GM23338 (cell line): ENCODE results near the gene HLA-C. TPM values are rescaled to one million over a fixed set of nuclear protein-coding genes. Genes with fewer than 3 reads are reported as not detected.

ENCODE experiments used
- ATAC-seq: fragments of 200-7000 bp; cut with Tn5 transposase; 3 replicates; pipeline ENCODE4 v1.9.1; 2020
- DNase-seq: peaks from one replicate; pipeline ENCODE4 v3.0.0-alpha.2; 2015; ENCODE audit warnings: low spot score
- H2AFZ ChIP-seq: fragments of 200-600 bp; sonication (generic); 2 replicates; pipeline ENCODE4 v1.8.0; 2016; ENCODE audit warnings: antibody characterized with exemption, mild to moderate bottlenecking, moderate library complexity
- H3F3A ChIP-seq: fragments of 200-600 bp; sonication (generic); replicated peaks from 2 replicates; pipeline ENCODE4 v1.8.0; 2017; ENCODE audit warnings: antibody characterized with exemption, mixed run types, low read depth
- H3K27ac ChIP-seq: fragments of 200-600 bp; sonication (generic); 2 replicates; pipeline ENCODE4 v1.6.1; 2016; ENCODE audit warnings: low read depth
- H3K27me3 ChIP-seq: fragments of 200-600 bp; sonication (generic); 2 replicates; pipeline ENCODE4 v1.8.0; 2016; ENCODE audit warnings: mild to moderate bottlenecking, mixed run types, moderate library complexity; ENCODE audit not compliant: insufficient read depth
- H3K36me3 ChIP-seq: fragments of 200-600 bp; sonication (generic); 2 replicates; pipeline ENCODE4 v1.8.0; 2016; ENCODE audit warnings: mild to moderate bottlenecking; ENCODE audit not compliant: insufficient read depth
- H3K4me1 ChIP-seq: fragments of 200-600 bp; sonication (generic); 2 replicates; pipeline ENCODE4 v1.8.0; 2016; ENCODE audit warnings: mild to moderate bottlenecking, moderate library complexity; ENCODE audit not compliant: insufficient read depth
- H3K4me2 ChIP-seq: fragments of 200-600 bp; sonication (generic); 2 replicates; pipeline ENCODE4 v1.7.1; 2017; ENCODE audit warnings: mixed run types
- H3K4me3 ChIP-seq: fragments of 200-600 bp; sonication (generic); 2 replicates; pipeline ENCODE4 v1.6.1; 2016; ENCODE audit warnings: mixed run types
- H3K79me2 ChIP-seq: fragments of 200-600 bp; sonication (generic); replicated peaks from 2 replicates; pipeline ENCODE4 v1.8.0; 2017; ENCODE audit warnings: mild to moderate bottlenecking; ENCODE audit not compliant: insufficient read depth
- H3K9me2 ChIP-seq: fragments of 200-600 bp; sonication (generic); 2 replicates; pipeline ENCODE4 v1.8.0; 2017; ENCODE audit not compliant: insufficient read depth
- H4K20me1 ChIP-seq: fragments of 200-600 bp; sonication (generic); replicated peaks from 2 replicates; pipeline ENCODE4 v1.8.0; 2017; ENCODE audit warnings: mild to moderate bottlenecking; ENCODE audit not compliant: insufficient read depth
- H3K27ac Mint-ChIP-seq: 2 replicates; pipeline ENCODE4 v1.8.0; 2020; ENCODE audit warnings: inconsistent platforms, mild to moderate bottlenecking, moderate library complexity, mixed read lengths
- H3K27me3 Mint-ChIP-seq: 3 replicates; pipeline ENCODE4 v1.8.0; 2022; ENCODE audit warnings: low read depth, mild to moderate bottlenecking, moderate library complexity, mixed read lengths, inconsistent platforms; ENCODE audit not compliant: insufficient read depth, poor library complexity
- H3K36me3 Mint-ChIP-seq: 3 replicates; pipeline ENCODE4 v1.8.0; 2021; ENCODE audit warnings: low read depth, mild to moderate bottlenecking, inconsistent platforms, moderate library complexity, mixed read lengths
- H3K4me1 Mint-ChIP-seq: 3 replicates; pipeline ENCODE4 v1.8.0; 2020; ENCODE audit warnings: mild to moderate bottlenecking, inconsistent platforms, mixed read lengths
- H3K4me3 Mint-ChIP-seq: 3 replicates; pipeline ENCODE4 v1.8.0; 2021; ENCODE audit warnings: moderate library complexity, mild to moderate bottlenecking, inconsistent platforms, mixed read lengths
- H3K9me3 Mint-ChIP-seq: 3 replicates; pipeline ENCODE4 v1.8.0; 2020; ENCODE audit warnings: moderate library complexity, mild to moderate bottlenecking, inconsistent platforms, mixed read lengths
- CREB1 ChIP-seq: fragments of 250-450 bp; sonication (Bioruptor Pico); IDR thresholded peaks from 2 replicates; pipeline ENCODE4 v1.5.0; 2020; ENCODE audit warnings: low read depth, mild to moderate bottlenecking, moderate library complexity
- ETS1 ChIP-seq: IDR thresholded peaks from 2 replicates; pipeline ENCODE4 v1.6.1; 2016; ENCODE audit warnings: antibody characterized with exemption
- EZH2phosphoT487 ChIP-seq: fragments of 200-600 bp; sonication (generic); IDR thresholded peaks from one replicate; pipeline ENCODE4 v1.8.1; 2018; ENCODE audit warnings: antibody characterized with exemption; ENCODE audit not compliant: unreplicated experiment
- JUNB ChIP-seq: IDR thresholded peaks from one replicate; pipeline ENCODE4 v1.6.1; 2016; ENCODE audit warnings: antibody characterized with exemption; ENCODE audit not compliant: unreplicated experiment
- NANOG ChIP-seq: IDR thresholded peaks from 2 replicates; pipeline ENCODE4 v1.6.1; 2016; ENCODE audit warnings: antibody characterized with exemption, borderline replicate concordance
- POLR2AphosphoS5 ChIP-seq: IDR thresholded peaks from 2 replicates; pipeline ENCODE4 v1.6.1; 2016; ENCODE audit warnings: antibody characterized with exemption, low read depth
- REST ChIP-seq: IDR thresholded peaks from one replicate; pipeline ENCODE4 v1.6.1; 2018; ENCODE audit warnings: antibody characterized with exemption; ENCODE audit not compliant: unreplicated experiment
- ZNF114 ChIP-seq: fragments of 250-450 bp; sonication (Bioruptor Pico); IDR thresholded peaks from 2 replicates; pipeline ENCODE4 v1.5.0; 2020; ENCODE audit warnings: mild to moderate bottlenecking, moderate library complexity
- ZNF331 ChIP-seq: fragments of 250-450 bp; sonication (Bioruptor Pico); IDR thresholded peaks from 2 replicates; pipeline ENCODE4 v1.5.0; 2020; ENCODE audit warnings: low read depth, mild to moderate bottlenecking, moderate library complexity
- polyA plus RNA-seq: library from polyadenylated mRNA; unstranded; fragments of >200 nt; fragmentation: Nextera tagmentation; extraction: Ambion mirVana; gene quantifications from 2 replicates; pipeline ENCODE4 v1.2.1, GENCODE V29; 2016
- total RNA-seq: library from RNA; depleted of rRNA; stranded (reverse); fragments of >200 nt; shearing (Covaris generic); gene quantifications from 2 replicates; pipeline ENCODE4 v1.2.3, GENCODE V29; 2014
- TF ChIP-seq, protein P1 (sequence below): fragments of 250-450 bp; sonication (Bioruptor Pico); IDR thresholded peaks from 2 replicates; pipeline ENCODE4 v1.5.0; 2020; ENCODE audit warnings: mild to moderate bottlenecking, moderate library complexity

HLA-C gene
- total and polyA plus RNA-seq, 2 experiments from 2014 or later: 73.1 to 116 TPM

DNA sequence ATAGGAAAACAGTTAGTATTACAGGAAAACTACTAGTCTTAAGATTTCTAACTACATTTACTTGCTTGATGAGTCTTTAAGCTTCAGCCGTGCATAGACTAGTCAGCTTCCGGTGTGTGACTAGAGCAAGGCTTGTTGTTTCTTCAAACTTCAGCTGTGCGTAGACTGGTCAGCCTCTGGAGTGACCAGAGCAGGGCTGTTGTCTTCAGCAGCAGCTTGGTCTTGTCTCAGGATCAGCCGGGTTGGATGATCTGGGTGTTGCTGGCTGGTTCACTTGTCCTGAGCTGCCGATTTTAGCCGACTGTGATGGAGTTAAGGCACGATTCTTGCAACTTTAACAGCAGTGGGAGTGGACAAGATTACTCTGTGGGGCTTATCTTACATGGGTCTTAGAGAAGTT lies 44.7 kb downstream of the HLA-C start (continued):
- no peak for TF ChIP-seq POLR2AphosphoS5

- Histone ChIP-seq H3K4me2 (no peak overlapping the region), H3K4me1 (no peaks in the 10 kb centered on the region), H3K27me3 (no peaks in the 10 kb centered on the region), H3K36me3 (no peaks in the 10 kb centered on the region), H3K27ac (no peak overlapping the region), H3F3A (no peaks in the 10 kb centered on the region), H3K9me2 (no peaks in the 10 kb centered on the region), H3K79me2 (no peaks in the 10 kb centered on the region), H3K4me3 (no peak overlapping the region), H4K20me1 (no peaks in the 10 kb centered on the region), H2AFZ (no peak overlapping the region)
- no peak for DNase-seq
- H3K4me1 Mint-ChIP-seq: no peaks in the 10 kb centered on the region
- H3K27me3 Mint-ChIP-seq: no peaks in the 10 kb centered on the region
- no peaks in the 10 kb centered on the region for H3K36me3 Mint-ChIP-seq
- no peak for ATAC-seq
- H3K9me3 Mint-ChIP-seq: no peaks in the 10 kb centered on the region
- no peak overlapping the region for H3K4me3 Mint-ChIP-seq
- H3K27ac Mint-ChIP-seq: no peak overlapping the region
- no peak for TF ChIP-seq JUNB
- TF ChIP-seq ZNF331 (CRISPR knock-in tag): no peak
- TF ChIP-seq, protein P1, sequence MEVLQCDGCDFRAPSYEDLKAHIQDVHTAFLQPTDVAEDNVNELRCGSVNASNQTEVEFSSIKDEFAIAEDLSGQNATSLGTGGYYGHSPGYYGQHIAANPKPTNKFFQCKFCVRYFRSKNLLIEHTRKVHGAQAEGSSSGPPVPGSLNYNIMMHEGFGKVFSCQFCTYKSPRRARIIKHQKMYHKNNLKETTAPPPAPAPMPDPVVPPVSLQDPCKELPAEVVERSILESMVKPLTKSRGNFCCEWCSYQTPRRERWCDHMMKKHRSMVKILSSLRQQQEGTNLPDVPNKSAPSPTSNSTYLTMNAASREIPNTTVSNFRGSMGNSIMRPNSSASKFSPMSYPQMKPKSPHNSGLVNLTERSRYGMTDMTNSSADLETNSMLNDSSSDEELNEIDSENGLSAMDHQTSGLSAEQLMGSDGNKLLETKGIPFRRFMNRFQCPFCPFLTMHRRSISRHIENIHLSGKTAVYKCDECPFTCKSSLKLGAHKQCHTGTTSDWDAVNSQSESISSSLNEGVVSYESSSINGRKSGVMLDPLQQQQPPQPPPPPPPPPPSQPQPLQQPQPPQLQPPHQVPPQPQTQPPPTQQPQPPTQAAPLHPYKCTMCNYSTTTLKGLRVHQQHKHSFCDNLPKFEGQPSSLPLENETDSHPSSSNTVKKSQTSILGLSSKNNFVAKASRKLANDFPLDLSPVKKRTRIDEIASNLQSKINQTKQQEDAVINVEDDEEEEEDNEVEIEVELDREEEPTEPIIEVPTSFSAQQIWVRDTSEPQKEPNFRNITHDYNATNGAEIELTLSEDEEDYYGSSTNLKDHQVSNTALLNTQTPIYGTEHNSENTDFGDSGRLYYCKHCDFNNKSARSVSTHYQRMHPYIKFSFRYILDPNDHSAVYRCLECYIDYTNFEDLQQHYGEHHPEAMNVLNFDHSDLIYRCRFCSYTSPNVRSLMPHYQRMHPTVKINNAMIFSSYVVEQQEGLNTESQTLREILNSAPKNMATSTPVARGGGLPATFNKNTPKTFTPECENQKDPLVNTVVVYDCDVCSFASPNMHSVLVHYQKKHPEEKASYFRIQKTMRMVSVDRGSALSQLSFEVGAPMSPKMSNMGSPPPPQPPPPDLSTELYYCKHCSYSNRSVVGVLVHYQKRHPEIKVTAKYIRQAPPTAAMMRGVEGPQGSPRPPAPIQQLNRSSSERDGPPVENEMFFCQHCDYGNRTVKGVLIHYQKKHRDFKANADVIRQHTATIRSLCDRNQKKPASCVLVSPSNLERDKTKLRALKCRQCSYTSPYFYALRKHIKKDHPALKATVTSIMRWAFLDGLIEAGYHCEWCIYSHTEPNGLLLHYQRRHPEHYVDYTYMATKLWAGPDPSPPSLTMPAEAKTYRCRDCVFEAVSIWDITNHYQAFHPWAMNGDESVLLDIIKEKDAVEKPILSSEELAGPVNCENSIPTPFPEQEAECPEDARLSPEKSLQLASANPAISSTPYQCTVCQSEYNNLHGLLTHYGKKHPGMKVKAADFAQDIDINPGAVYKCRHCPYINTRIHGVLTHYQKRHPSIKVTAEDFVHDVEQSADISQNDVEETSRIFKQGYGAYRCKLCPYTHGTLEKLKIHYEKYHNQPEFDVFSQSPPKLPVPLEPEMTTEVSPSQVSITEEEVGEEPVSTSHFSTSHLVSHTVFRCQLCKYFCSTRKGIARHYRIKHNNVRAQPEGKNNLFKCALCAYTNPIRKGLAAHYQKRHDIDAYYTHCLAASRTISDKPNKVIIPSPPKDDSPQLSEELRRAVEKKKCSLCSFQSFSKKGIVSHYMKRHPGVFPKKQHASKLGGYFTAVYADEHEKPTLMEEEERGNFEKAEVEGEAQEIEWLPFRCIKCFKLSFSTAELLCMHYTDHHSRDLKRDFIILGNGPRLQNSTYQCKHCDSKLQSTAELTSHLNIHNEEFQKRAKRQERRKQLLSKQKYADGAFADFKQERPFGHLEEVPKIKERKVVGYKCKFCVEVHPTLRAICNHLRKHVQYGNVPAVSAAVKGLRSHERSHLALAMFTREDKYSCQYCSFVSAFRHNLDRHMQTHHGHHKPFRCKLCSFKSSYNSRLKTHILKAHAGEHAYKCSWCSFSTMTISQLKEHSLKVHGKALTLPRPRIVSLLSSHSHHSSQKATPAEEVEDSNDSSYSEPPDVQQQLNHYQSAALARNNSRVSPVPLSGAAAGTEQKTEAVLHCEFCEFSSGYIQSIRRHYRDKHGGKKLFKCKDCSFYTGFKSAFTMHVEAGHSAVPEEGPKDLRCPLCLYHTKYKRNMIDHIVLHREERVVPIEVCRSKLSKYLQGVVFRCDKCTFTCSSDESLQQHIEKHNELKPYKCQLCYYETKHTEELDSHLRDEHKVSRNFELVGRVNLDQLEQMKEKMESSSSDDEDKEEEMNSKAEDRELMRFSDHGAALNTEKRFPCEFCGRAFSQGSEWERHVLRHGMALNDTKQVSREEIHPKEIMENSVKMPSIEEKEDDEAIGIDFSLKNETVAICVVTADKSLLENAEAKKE (CRISPR knock-in tag): no peak
Measured at GRCh38 chr6:31225735-31226134, 46.2 kb downstream of the HLA-C start.

DNA sequence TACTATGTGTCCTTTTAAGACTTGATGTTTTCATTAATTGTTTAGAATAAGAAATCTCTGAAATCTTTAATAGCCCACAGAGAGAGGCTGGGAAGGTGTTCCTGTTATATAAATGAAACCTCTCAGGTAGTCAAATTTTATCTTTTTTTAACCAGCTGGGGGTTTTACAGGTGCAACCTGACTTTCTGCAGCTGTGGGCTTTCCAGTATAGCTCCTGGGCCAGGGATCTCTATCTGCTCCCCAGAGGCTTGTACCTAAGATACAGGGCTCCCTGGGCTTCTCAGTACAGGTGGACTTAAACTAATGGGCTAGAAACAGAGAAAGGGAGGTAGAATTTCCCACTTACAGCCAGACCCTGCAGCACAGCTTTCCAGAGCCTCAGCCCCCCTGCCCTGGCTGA lies 49.4 kb downstream of the HLA-C start:
- Mint-ChIP-seq H3K9me3 (peaks cover 1% of the 10 kb centered on the region; the same call in 1 of the 3 replicates), H3K27me3 (no peaks in the 10 kb centered on the region), H3K4me1 (peaks cover under 1% of the 10 kb centered on the region; the same call in 2 of the 3 replicates), H3K27ac (no peak overlapping the region), H3K4me3 (no peak overlapping the region), H3K36me3 (no peaks in the 10 kb centered on the region)
- H4K20me1 ChIP-seq: no peaks in the 10 kb centered on the region
- no peak overlapping the region for H3K4me3 ChIP-seq
- H3K4me1 ChIP-seq: no peaks in the 10 kb centered on the region
- H3K79me2 ChIP-seq: no peaks in the 10 kb centered on the region
- no peaks in the 10 kb centered on the region for H3F3A ChIP-seq
- H2AFZ ChIP-seq: no peak overlapping the region
- H3K27me3 ChIP-seq: no peaks in the 10 kb centered on the region
- ATAC-seq (no peak), DNase-seq (no peak)
- no peak overlapping the region for H3K27ac ChIP-seq
- no peaks in the 10 kb centered on the region for H3K36me3 ChIP-seq
- H3K9me2 ChIP-seq: no peaks in the 10 kb centered on the region
- no peak overlapping the region for H3K4me2 ChIP-seq
- TF ChIP-seq CREB1 (no peak), EZH2phosphoT487 (no peak), ZNF331 (CRISPR knock-in tag) (no peak), ZNF114 (CRISPR knock-in tag) (no peak), ETS1 (no peak), NANOG (no peak), JUNB (no peak), REST (no peak)
